HCT116 (cell line): Measurements from ENCODE around the gene PHF20.

ENCODE experiments used
- CEBPB ChIP-seq: IDR thresholded peaks from 2 replicates; pipeline ENCODE4 v1.6.1; 2012; ENCODE audit warnings: low read depth
- CTCF ChIP-seq, 3 experiments: fragments of 200-600 bp in 1 of 3; sonication (generic) in 1 of 3; IDR thresholded peaks in 2 of 3; conservative IDR thresholded peaks in 1 of 3; 2 replicates each; pipeline ENCODE4 v1.5.1; 2012 to 2017; ENCODE audit warnings: low read depth in 2 of 3, low read length in 2 of 3, antibody characterized with exemption in 1 of 3, borderline replicate concordance in 1 of 3, control low read depth in 1 of 3, mild to moderate bottlenecking in 1 of 3, mixed read lengths in 1 of 3, mixed run types in 1 of 3, moderate library complexity in 1 of 3; ENCODE audit not compliant: insufficient read depth in 1 of 3
- ELF1 ChIP-seq: IDR thresholded peaks from 2 replicates; pipeline ENCODE4 v1.6.1; 2012; ENCODE audit warnings: low read depth, borderline replicate concordance
- EZH2 ChIP-seq: fragments of 200-600 bp; sonication (generic); IDR thresholded peaks from 2 replicates; pipeline ENCODE4 v1.6.1; 2017; ENCODE audit warnings: antibody characterized with exemption, mixed run types
- EZH2phosphoT487 ChIP-seq: fragments of 200-600 bp; IDR thresholded peaks from 2 replicates; pipeline ENCODE4 v1.6.1; 2018; ENCODE audit warnings: antibody characterized with exemption, borderline replicate concordance
- MAX ChIP-seq: IDR thresholded peaks from 2 replicates; pipeline ENCODE4 v1.6.1; 2012
- POLR2A ChIP-seq: IDR thresholded peaks from 2 replicates; pipeline ENCODE4 v1.7.0; 2011; ENCODE audit warnings: borderline replicate concordance; ENCODE audit not compliant: insufficient read depth, insufficient read length; ENCODE audit errors: extremely low read depth
- POLR2AphosphoS5 ChIP-seq: IDR thresholded peaks from 2 replicates; pipeline ENCODE4 v1.6.1; 2011; ENCODE audit warnings: mild to moderate bottlenecking, low read depth, low read length, moderate library complexity
- RAD21 ChIP-seq: IDR thresholded peaks from 2 replicates; pipeline ENCODE4 v1.6.1; 2012; ENCODE audit warnings: low read depth, mild to moderate bottlenecking
- TCF7L2 ChIP-seq: IDR thresholded peaks from 2 replicates; pipeline ENCODE4 v1.7.0; 2011; ENCODE audit warnings: borderline replicate concordance, inconsistent platforms; ENCODE audit not compliant: insufficient read depth, insufficient read length; ENCODE audit errors: extremely low read depth
- ZNF274 ChIP-seq: fragments of 200-500 bp; sonication (Bioruptor generic); IDR thresholded peaks from 2 replicates; pipeline ENCODE4 v1.6.1; 2014; ENCODE audit warnings: mild to moderate bottlenecking, low read depth, low read length, inconsistent platforms

- no peak for TF ChIP-seq CTCF (IDR thresholded peaks at IDR 0.05 in 2 of 3, conservative IDR thresholded peaks at IDR 0.05 in 1 of 3; ENCODE audit: borderline replicate concordance in 1 of 3, insufficient read depth in 1 of 3, low read depth in 2 of 3, low read length in 2 of 3)
- no peak for TF ChIP-seq ELF1
- TF ChIP-seq POLR2A: no peak
- no peak for TF ChIP-seq POLR2AphosphoS5
- no peak for TF ChIP-seq RAD21
- no peak for TF ChIP-seq ZNF274
- TF ChIP-seq MAX: no peak
- no peak for TF ChIP-seq CEBPB
- TF ChIP-seq EZH2phosphoT487: no peak
- no peak for TF ChIP-seq EZH2
- no peak for TF ChIP-seq TCF7L2
These were observed 184.8 kb downstream of the PHF20 start for GRCh38 chr20:35956616-35957015.
